ENCODE data around the gene PPP1R1C. TPM values are rescaled to one million over a fixed set of nuclear protein-coding genes. Genes with fewer than 3 reads are reported as not detected.

Gene PPP1R1C
- total and polyA plus RNA-seq, 3 donors from 2014 or later = 16.4 to 98.9 (median 26.2) TPM

GRCh38 chr2:182081602-182082260 is 96.1 kb downstream of the PPP1R1C start:
- no peaks in the 10 kb centered on the region for H3K36me3 ChIP-seq (ENCODE audit: low read depth, missing control alignments)
- H3K4me3 ChIP-seq = no peak overlapping the region
- H3K4me1 ChIP-seq = no peaks in the 10 kb centered on the region
- no peak for DNase-seq
- H3K9me3 ChIP-seq = no peaks in the 10 kb centered on the region
- intact Hi-C loops (cut with DNase I; ENCODE audit: low total_unique reads) = no loop called here
- no peak overlapping the region for H3K27ac ChIP-seq
- H3K27me3 ChIP-seq = no peaks in the 10 kb centered on the region
- 55 to 65% methylated on average over 4 of the region's 4 CpGs for WGBS, 2 donors
- TF ChIP-seq POLR2A (IDR thresholded peaks at IDR 0.05) (no peak), CTCF (IDR thresholded peaks at IDR 0.05) (no peak)

GRCh38 chr2:182088681-182089320 is 103.1 kb downstream of the PPP1R1C start:
- Histone ChIP-seq H3K27me3 (no peaks in the 10 kb centered on the region), H3K4me1 (no peaks in the 10 kb centered on the region), H3K27ac (no peak overlapping the region), H3K9me3 (no peaks in the 10 kb centered on the region), H3K4me3 (no peak overlapping the region), H3K36me3 (ENCODE audit: low read depth, missing control alignments) (no peaks in the 10 kb centered on the region)
- intact Hi-C loops (cut with DNase I; ENCODE audit: low total_unique reads) = no loop called here
- WGBS, 2 donors = 55 to 69% methylated on average over 3 of the region's 3 CpGs
- no peak for DNase-seq
- TF ChIP-seq CTCF (IDR thresholded peaks at IDR 0.05) (no peak), POLR2A (IDR thresholded peaks at IDR 0.05) (no peak)

GRCh38 chr2:182090486-182090885 is 104.8 kb downstream of the PPP1R1C start:
- TF ChIP-seq CTCF (IDR thresholded peaks at IDR 0.05) = no peak
- no peak for TF ChIP-seq POLR2A (IDR thresholded peaks at IDR 0.05)
- Histone ChIP-seq H3K4me1 (no peaks in the 10 kb centered on the region), H3K27me3 (no peaks in the 10 kb centered on the region), H3K27ac (no peak overlapping the region), H3K9me3 (no peaks in the 10 kb centered on the region), H3K4me3 (no peak overlapping the region), H3K36me3 (ENCODE audit: low read depth, missing control alignments) (no peaks in the 10 kb centered on the region)
- DNase-seq = no peak
- WGBS, 2 donors = 55 to 67% methylated on average over 3 of the region's 3 CpGs
- intact Hi-C loops (cut with DNase I; ENCODE audit: low total_unique reads) = no loop called here

- Histone ChIP-seq H3K4me1 (peaks cover 5% of the 10 kb centered on the region), H3K4me3 (no peak overlapping the region), H3K27me3 (no peaks in the 10 kb centered on the region), H3K36me3 (ENCODE audit: low read depth, missing control alignments) (no peaks in the 10 kb centered on the region), H3K9me3 (no peaks in the 10 kb centered on the region), H3K27ac (no peak overlapping the region)
- no peak for DNase-seq
- 77 to 78% methylated on average over 2 of the region's 2 CpGs for WGBS, 2 donors
- TF ChIP-seq CTCF (IDR thresholded peaks at IDR 0.05) = no peak
- no peak for TF ChIP-seq POLR2A (IDR thresholded peaks at IDR 0.05)
- intact Hi-C loops (cut with DNase I; ENCODE audit: low total_unique reads) = no loop called here
Measured at GRCh38 chr2:182097571-182098164, 112.0 kb downstream of the PPP1R1C start.

Measured in testis (tissue), 3 donors.